Measurements from ENCODE around the gene MSX2. TPM values are rescaled to one million over a fixed set of nuclear protein-coding genes. Genes with fewer than 3 reads are reported as not detected.
A peak's percentile ranks its signal among the peaks of the same experiment; 100 is the strongest.

The MSX2 gene
- total RNA-seq = 0.13 TPM in 1 of 2 replicates, not detected in the other

GRCh38 chr5:174724484-174725260 lies at the start of gene MSX2:
Gene MSX2, plus strand, starts transcription at chr5:174724582. Its CDS starts 78 bp downstream, at chr5:174724660.
- DNase-seq (ENCODE audit: low read depth in 2 of 2) = peak; percentile 28 to 55

- DNase-seq (ENCODE audit: low read depth in 2 of 2) = no peak
These were observed 49.3 kb upstream of the MSX2 start for GRCh38 chr5:174675110-174675509.

GRCh38 chr5:174675916-174676315 lies 48.5 kb upstream of the MSX2 start:
- no peak for DNase-seq (ENCODE audit: low read depth in 2 of 2)

GRCh38 chr5:174678107-174678506 lies 46.3 kb upstream of the MSX2 start:
- no peak for DNase-seq (ENCODE audit: low read depth in 2 of 2)

GRCh38 chr5:174680901-174681565 lies 43.3 kb upstream of the MSX2 start:
- no peak for DNase-seq (ENCODE audit: low read depth in 2 of 2)

- no peak for DNase-seq (ENCODE audit: low read depth in 2 of 2)
These were observed 36.9 kb upstream of the MSX2 start for GRCh38 chr5:174687503-174687902.

GRCh38 chr5:174688441-174689354 lies 35.7 kb upstream of the MSX2 start:
- no peak for DNase-seq (ENCODE audit: low read depth in 2 of 2)

GRCh38 chr5:174690271-174690670 lies 34.1 kb upstream of the MSX2 start:
- no peak for DNase-seq (ENCODE audit: low read depth in 2 of 2)

GRCh38 chr5:174692381-174692780 lies 32.0 kb upstream of the MSX2 start:
- DNase-seq (ENCODE audit: low read depth in 2 of 2) = no peak

- no peak for DNase-seq (ENCODE audit: low read depth in 2 of 2)
These were observed 31.4 kb upstream of the MSX2 start for GRCh38 chr5:174692982-174693422.

GRCh38 chr5:174693697-174694385 lies 30.5 kb upstream of the MSX2 start:
- DNase-seq (ENCODE audit: low read depth in 2 of 2) = no peak

GRCh38 chr5:174694611-174695010 lies 29.8 kb upstream of the MSX2 start:
- DNase-seq (ENCODE audit: low read depth in 2 of 2) = no peak

GRCh38 chr5:174698156-174698555 lies 26.2 kb upstream of the MSX2 start:
- DNase-seq (ENCODE audit: low read depth in 2 of 2) = no peak

GRCh38 chr5:174699131-174699530 lies 25.3 kb upstream of the MSX2 start:
- no peak for DNase-seq (ENCODE audit: low read depth in 2 of 2)

- DNase-seq (ENCODE audit: low read depth in 2 of 2) = no peak
These were observed 17.3 kb upstream of the MSX2 start for GRCh38 chr5:174706997-174707572.

- DNase-seq (ENCODE audit: low read depth in 2 of 2) = no peak
These were observed 16.7 kb upstream of the MSX2 start for GRCh38 chr5:174707671-174708070.

- DNase-seq (ENCODE audit: low read depth in 2 of 2) = no peak
These were observed 15.7 kb upstream of the MSX2 start for GRCh38 chr5:174708476-174709207.

- no peak for DNase-seq (ENCODE audit: low read depth in 2 of 2)
These were observed 9.6 kb upstream of the MSX2 start for GRCh38 chr5:174714751-174715150.

- DNase-seq (ENCODE audit: low read depth in 2 of 2) = no peak
These were observed 8.6 kb upstream of the MSX2 start for GRCh38 chr5:174715804-174716203.

GRCh38 chr5:174717826-174718455 lies 6.4 kb upstream of the MSX2 start:
- no peak for DNase-seq (ENCODE audit: low read depth in 2 of 2)

Data from dermis microvascular lymphatic vessel endothelial cell (primary cell).